GM12878 (cell line): ENCODE measurements around the gene PPP3CA.

ENCODE experiments used
- BRCA1 ChIP-seq: IDR thresholded peaks from 2 replicates; pipeline ENCODE4 v1.6.1; 2011; ENCODE audit warnings: low read depth, low read length, improper control_type of control experiment
- EP300 ChIP-seq, 2 experiments: fragments of 150-350 bp in 1 of 2; IDR thresholded peaks; 2 replicates each; pipeline ENCODE4 v1.6.1; 2011 to 2012; ENCODE audit warnings: low read depth in 2 of 2, low read length in 2 of 2, borderline replicate concordance in 1 of 2, improper control_type of control experiment in 1 of 2, inconsistent platforms in 1 of 2; ENCODE audit not compliant: control insufficient read depth in 1 of 2
- EZH2 ChIP-seq: IDR thresholded peaks from 2 replicates; pipeline ENCODE4 v1.6.1; 2012; ENCODE audit warnings: low read depth, mild to moderate bottlenecking, control low read depth, inconsistent platforms, low read length, borderline replicate concordance; ENCODE audit not compliant: control insufficient read depth
- RAD51 ChIP-seq: fragments of 450-650 bp; IDR thresholded peaks from 2 replicates; pipeline ENCODE4 v1.6.1; 2016; ENCODE audit warnings: moderate library complexity, mild to moderate bottlenecking, inconsistent platforms
- YY1 ChIP-seq: IDR thresholded peaks from 2 replicates; pipeline ENCODE4 v1.6.1; 2011; ENCODE audit warnings: low read depth, mild to moderate bottlenecking, low read length
- TF ChIP-seq, protein P1 (sequence below), 3 experiments: IDR thresholded peaks in 2 of 3; conservative IDR thresholded peaks in 1 of 3; 2 replicates each; pipeline ENCODE4 v1.5.1; 2011; ENCODE audit warnings: low read depth in 3 of 3, low read length in 3 of 3, mild to moderate bottlenecking in 3 of 3, control low read depth in 2 of 3, moderate library complexity in 2 of 3, inconsistent platforms in 1 of 3, mixed read lengths in 1 of 3; ENCODE audit not compliant: control insufficient read depth in 2 of 3, insufficient read depth in 1 of 3; ENCODE audit errors: extremely low read depth in 1 of 3

DNA sequence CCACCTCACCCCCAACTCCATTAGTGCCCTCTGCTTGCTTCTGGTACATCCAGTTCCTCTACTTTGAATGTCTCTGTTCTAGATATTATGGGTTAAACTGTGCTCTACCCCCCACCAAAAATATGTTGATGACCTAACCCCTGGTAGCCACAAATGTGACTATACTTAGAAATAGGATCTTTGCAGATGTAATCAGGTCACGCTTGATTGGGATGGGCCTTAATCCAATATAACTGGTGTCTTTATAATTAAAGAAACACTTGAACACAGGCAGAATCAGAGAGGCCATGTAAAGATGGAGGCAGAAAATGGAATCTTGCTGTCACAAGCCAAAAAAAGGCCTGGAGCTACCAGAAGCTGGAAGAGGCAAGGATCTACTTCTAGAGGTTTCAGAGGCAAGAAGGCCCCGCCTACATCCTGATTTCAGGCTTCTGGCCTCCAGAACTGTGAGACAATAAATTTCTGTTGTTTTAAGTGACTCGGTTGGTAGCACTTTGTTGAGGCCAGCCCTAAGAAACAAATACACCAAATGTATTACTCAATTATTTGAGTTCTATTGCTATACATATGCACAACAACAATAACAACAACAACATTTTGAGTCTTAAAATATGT lies 220.0 kb downstream of the PPP3CA start:
- TF ChIP-seq, protein P1, sequence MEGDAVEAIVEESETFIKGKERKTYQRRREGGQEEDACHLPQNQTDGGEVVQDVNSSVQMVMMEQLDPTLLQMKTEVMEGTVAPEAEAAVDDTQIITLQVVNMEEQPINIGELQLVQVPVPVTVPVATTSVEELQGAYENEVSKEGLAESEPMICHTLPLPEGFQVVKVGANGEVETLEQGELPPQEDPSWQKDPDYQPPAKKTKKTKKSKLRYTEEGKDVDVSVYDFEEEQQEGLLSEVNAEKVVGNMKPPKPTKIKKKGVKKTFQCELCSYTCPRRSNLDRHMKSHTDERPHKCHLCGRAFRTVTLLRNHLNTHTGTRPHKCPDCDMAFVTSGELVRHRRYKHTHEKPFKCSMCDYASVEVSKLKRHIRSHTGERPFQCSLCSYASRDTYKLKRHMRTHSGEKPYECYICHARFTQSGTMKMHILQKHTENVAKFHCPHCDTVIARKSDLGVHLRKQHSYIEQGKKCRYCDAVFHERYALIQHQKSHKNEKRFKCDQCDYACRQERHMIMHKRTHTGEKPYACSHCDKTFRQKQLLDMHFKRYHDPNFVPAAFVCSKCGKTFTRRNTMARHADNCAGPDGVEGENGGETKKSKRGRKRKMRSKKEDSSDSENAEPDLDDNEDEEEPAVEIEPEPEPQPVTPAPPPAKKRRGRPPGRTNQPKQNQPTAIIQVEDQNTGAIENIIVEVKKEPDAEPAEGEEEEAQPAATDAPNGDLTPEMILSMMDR (IDR thresholded peaks at IDR 0.05 in 2 of 3, conservative IDR thresholded peaks at IDR 0.05 in 1 of 3; ENCODE audit: control insufficient read depth in 2 of 3, extremely low read depth in 1 of 3, insufficient read depth in 1 of 3, low read depth in 3 of 3, low read length in 3 of 3): no peak
- TF ChIP-seq RAD51 (no peak), EZH2 (no peak), EP300 (IDR thresholded peaks at IDR 0.05; ENCODE audit: borderline replicate concordance in 1 of 2, control insufficient read depth in 1 of 2, low read depth in 2 of 2, low read length in 2 of 2) (no peak), BRCA1 (no peak), YY1 (no peak)
